Natural killer cell (primary cell): ENCODE results near the gene MAD1L1. TPM values are rescaled to one million over a fixed set of nuclear protein-coding genes. Genes with fewer than 3 reads are reported as not detected.
A peak's percentile ranks its signal among the peaks of the same experiment; 100 is the strongest.

ENCODE experiments used
- ATAC-seq, 3 donors: fragments of 150-1000 bp in 2 of 3; fragments of 200-7000 bp in 1 of 3; cut with Tn5 transposase; 1 replicate in 1 of 3; 2 replicates in 2 of 3; pipeline ENCODE4 v1.10.0; 2021; ENCODE audit warnings: mild to moderate bottlenecking in 2 of 3, moderate library complexity in 2 of 3
- DNase-seq, 2 donors: peaks; one replicate each; pipeline versions ENCODE4 v3.0.0 to v3.0.0-alpha.2; 2013 to 2021; ENCODE audit warnings: mixed read lengths in 1 of 2
- H3K27ac ChIP-seq: one replicate; pipeline ENCODE4 v1.5.1; 2013; ENCODE audit warnings: mild to moderate bottlenecking, low read length
- H3K27me3 ChIP-seq: one replicate; pipeline ENCODE4 v1.6.1; 2013; ENCODE audit warnings: low read length; ENCODE audit not compliant: control insufficient read depth, insufficient read depth
- H3K36me3 ChIP-seq: one replicate; pipeline ENCODE4 v1.6.1; 2013; ENCODE audit warnings: low read length; ENCODE audit not compliant: control insufficient read depth, insufficient read depth
- H3K4me1 ChIP-seq: one replicate; pipeline ENCODE4 v1.6.1; 2013; ENCODE audit warnings: low read length; ENCODE audit not compliant: control insufficient read depth, insufficient read depth
- H3K4me3 ChIP-seq: one replicate; pipeline ENCODE4 v1.5.1; 2013; ENCODE audit warnings: low read length
- H3K9me3 ChIP-seq: one replicate; pipeline ENCODE4 v1.6.1; 2013; ENCODE audit warnings: low read length; ENCODE audit not compliant: control insufficient read depth, insufficient read depth
- H3K27ac Mint-ChIP-seq, 2 donors: one replicate each; pipeline ENCODE4 v1.8.0; 2022; ENCODE audit warnings: mild to moderate bottlenecking in 2 of 2, mixed read lengths in 2 of 2, moderate library complexity in 1 of 2
- H3K27me3 Mint-ChIP-seq, 2 donors: one replicate each; pipeline ENCODE4 v1.8.0; 2022; ENCODE audit warnings: low read depth in 2 of 2, mixed read lengths in 2 of 2
- H3K36me3 Mint-ChIP-seq: one replicate; pipeline ENCODE4 v1.8.0; 2022; ENCODE audit warnings: mixed read lengths
- H3K4me1 Mint-ChIP-seq, 2 donors: one replicate each; pipeline ENCODE4 v1.8.0; 2022; ENCODE audit warnings: mixed read lengths in 2 of 2
- H3K4me3 Mint-ChIP-seq: one replicate; pipeline ENCODE4 v1.8.0; 2022; ENCODE audit warnings: mild to moderate bottlenecking, moderate library complexity, mixed read lengths
- H3K9me3 Mint-ChIP-seq, 2 donors: one replicate each; pipeline ENCODE4 v1.8.0; 2022; ENCODE audit warnings: mixed read lengths in 2 of 2
- CTCF ChIP-seq: fragments of 200-600 bp; IDR thresholded peaks from one replicate; pipeline ENCODE4 v1.8.0; 2022; ENCODE audit warnings: antibody characterized with exemption
- WGBS: methylation state at CpG from one replicate; pipeline ENCODE4 v1.1.7; 2013; ENCODE audit warnings: missing lambda C conversion rate; ENCODE audit not compliant: insufficient coverage; 5-methylcytosine and 5-hydroxymethylcytosine counted together
- intact Hi-C: fragments of 100-400 bp; cut with micrococcal nuclease; formaldehyde crosslinking; loops from one replicate; pipeline ENCODE4 v1.14.2; 2022
- total RNA-seq, 4 donors: library from RNA; stranded (reverse); fragments of 120-200 nt in 1 of 4; gene quantifications; one replicate each; pipeline versions ENCODE4 v1.2.3 to v1.2.4, GENCODE V29; 2013 to 2022

The MAD1L1 gene
- total RNA-seq, 3 donors from 2014 or later (not counting 1 experiment from before 2014, with no cell fraction given): 53.6 to 81.2 (median 77.4) TPM

- Mint-ChIP-seq H3K4me3 (no peak overlapping the region), H3K27me3 (no peaks in the 10 kb centered on the region), H3K4me1 (peaks cover 11 to 17% of the 10 kb centered on the region in 2 donors), H3K9me3 (no peaks in the 10 kb centered on the region), H3K27ac (no peak overlapping the region), H3K36me3 (no peaks in the 10 kb centered on the region)
- 82% methylated on average over 1 of the region's 2 CpGs for WGBS
- DNase-seq (no peak), ATAC-seq (no peak)
- peaks cover 1% of the 10 kb centered on the region for H3K36me3 ChIP-seq
- H3K4me3 ChIP-seq: no peak overlapping the region
- no peak for TF ChIP-seq CTCF
- intact Hi-C loops: no loop called here
- H3K27me3 ChIP-seq: no peaks in the 10 kb centered on the region
- H3K27ac ChIP-seq: no peak overlapping the region
- H3K9me3 ChIP-seq: no peaks in the 10 kb centered on the region
- H3K4me1 ChIP-seq: no peaks in the 10 kb centered on the region
Observed at GRCh38 chr7:2175514-2175913, 57.2 kb downstream of the MAD1L1 start.

GRCh38 chr7:2175091-2175490 lies 57.7 kb downstream of the MAD1L1 start:
- Histone ChIP-seq H3K4me1 (no peaks in the 10 kb centered on the region), H3K27me3 (no peaks in the 10 kb centered on the region), H3K9me3 (no peaks in the 10 kb centered on the region), H3K4me3 (no peak overlapping the region), H3K36me3 (peaks cover 1% of the 10 kb centered on the region), H3K27ac (no peak overlapping the region)
- H3K36me3 Mint-ChIP-seq: no peaks in the 10 kb centered on the region
- WGBS: 98% methylated on average over 15 of the region's 15 CpGs
- H3K4me1 Mint-ChIP-seq: peaks cover 11 to 17% of the 10 kb centered on the region in 2 donors
- no peak overlapping the region for H3K4me3 Mint-ChIP-seq
- no peak for TF ChIP-seq CTCF
- H3K9me3 Mint-ChIP-seq: no peaks in the 10 kb centered on the region
- intact Hi-C loops: no loop called here
- no peak overlapping the region for H3K27ac Mint-ChIP-seq
- DNase-seq (no peak), ATAC-seq (no peak)
- no peaks in the 10 kb centered on the region for H3K27me3 Mint-ChIP-seq

GRCh38 chr7:2173189-2173827 lies 59.4 kb downstream of the MAD1L1 start:
- Histone ChIP-seq H3K27ac (no peak overlapping the region), H3K9me3 (no peaks in the 10 kb centered on the region), H3K4me1 (no peaks in the 10 kb centered on the region), H3K36me3 (peaks cover 1% of the 10 kb centered on the region), H3K4me3 (no peak overlapping the region), H3K27me3 (no peaks in the 10 kb centered on the region)
- intact Hi-C loops: no loop called here
- H3K36me3 Mint-ChIP-seq: no peaks in the 10 kb centered on the region
- no peak for TF ChIP-seq CTCF
- H3K9me3 Mint-ChIP-seq: no peaks in the 10 kb centered on the region
- WGBS: 66% methylated on average over 15 of the region's 15 CpGs
- H3K4me1 Mint-ChIP-seq: peaks cover 11 to 17% of the 10 kb centered on the region in 2 donors
- no peaks in the 10 kb centered on the region for H3K27me3 Mint-ChIP-seq
- DNase-seq: no peak
- no peak overlapping the region for H3K4me3 Mint-ChIP-seq
- no peak for ATAC-seq
- H3K27ac Mint-ChIP-seq: peak overlapping the region; percentile 29 to 37
